Measurements from ENCODE around the gene HAUS3. TPM values are rescaled to one million over a fixed set of nuclear protein-coding genes. Genes with fewer than 3 reads are reported as not detected.

The HAUS3 gene
- total and polyA plus RNA-seq, 2 experiments from 2014 or later = 15.2 to 16.3 TPM

- no peak for TF ChIP-seq CTCF (IDR thresholded peaks at IDR 0.05; ENCODE audit: low read depth, low read length)
- no peak for DNase-seq (ENCODE audit: low read depth in 1 of 2, low spot score in 1 of 2)
- Histone ChIP-seq H3K4me1 (ENCODE audit: low read depth) (no peaks in the 10 kb centered on the region), H3K27ac (peak overlapping the region; percentile 11), H3K27me3 (no peaks in the 10 kb centered on the region), H3K36me3 (no peaks in the 10 kb centered on the region), H3K9me3 (ENCODE audit: low read depth) (no peaks in the 10 kb centered on the region), H3K4me3 (no peak overlapping the region)
Measured at GRCh38 chr4:2259541-2260343, 17.8 kb upstream of the HAUS3 start.

- no peak for TF ChIP-seq CTCF (IDR thresholded peaks at IDR 0.05; ENCODE audit: low read depth, low read length)
- peak overlapping the region; percentile 11 for H3K27ac ChIP-seq
- H3K4me1 ChIP-seq (ENCODE audit: low read depth) = no peaks in the 10 kb centered on the region
- H3K9me3 ChIP-seq (ENCODE audit: low read depth) = no peaks in the 10 kb centered on the region
- H3K27me3 ChIP-seq = no peaks in the 10 kb centered on the region
- no peak overlapping the region for H3K4me3 ChIP-seq
- no peak for DNase-seq (ENCODE audit: low read depth in 1 of 2, low spot score in 1 of 2)
- H3K36me3 ChIP-seq = no peaks in the 10 kb centered on the region
Measured at GRCh38 chr4:2259036-2259540, 17.2 kb upstream of the HAUS3 start.

- no peak for TF ChIP-seq CTCF (IDR thresholded peaks at IDR 0.05; ENCODE audit: low read depth, low read length)
- no peaks in the 10 kb centered on the region for H3K4me1 ChIP-seq (ENCODE audit: low read depth)
- no peaks in the 10 kb centered on the region for H3K27me3 ChIP-seq
- no peak for DNase-seq (ENCODE audit: low read depth in 1 of 2, low spot score in 1 of 2)
- H3K4me3 ChIP-seq = no peak overlapping the region
- H3K9me3 ChIP-seq (ENCODE audit: low read depth) = no peaks in the 10 kb centered on the region
- H3K36me3 ChIP-seq = peaks cover under 1% of the 10 kb centered on the region
- no peak overlapping the region for H3K27ac ChIP-seq
Measured at GRCh38 chr4:2258091-2259035, 16.4 kb upstream of the HAUS3 start.

- no peak for TF ChIP-seq CTCF (IDR thresholded peaks at IDR 0.05; ENCODE audit: low read depth, low read length)
- DNase-seq (ENCODE audit: low read depth in 1 of 2, low spot score in 1 of 2) = no peak
- H3K4me1 ChIP-seq (ENCODE audit: low read depth) = no peaks in the 10 kb centered on the region
- no peak overlapping the region for H3K4me3 ChIP-seq
- no peaks in the 10 kb centered on the region for H3K9me3 ChIP-seq (ENCODE audit: low read depth)
- peaks cover 5% of the 10 kb centered on the region for H3K36me3 ChIP-seq
- no peaks in the 10 kb centered on the region for H3K27me3 ChIP-seq
- no peak overlapping the region for H3K27ac ChIP-seq
Measured at GRCh38 chr4:2257361-2258081, 15.6 kb upstream of the HAUS3 start.

- no peak overlapping the region for H3K4me3 ChIP-seq
- no peak for TF ChIP-seq CTCF (IDR thresholded peaks at IDR 0.05; ENCODE audit: low read depth, low read length)
- no peak overlapping the region for H3K27ac ChIP-seq
- no peaks in the 10 kb centered on the region for H3K9me3 ChIP-seq (ENCODE audit: low read depth)
- peak in 1 of 2 donors; percentile 40 for DNase-seq (ENCODE audit: low read depth in 1 of 2, low spot score in 1 of 2)
- H3K4me1 ChIP-seq (ENCODE audit: low read depth) = no peaks in the 10 kb centered on the region
- no peaks in the 10 kb centered on the region for H3K27me3 ChIP-seq
- H3K36me3 ChIP-seq = peaks cover 5% of the 10 kb centered on the region
Measured at GRCh38 chr4:2256781-2257191, 14.9 kb upstream of the HAUS3 start.
